Measurements from ENCODE around the gene PHACTR3. TPM values are rescaled to one million over a fixed set of nuclear protein-coding genes. Genes with fewer than 3 reads are reported as not detected.

Gene PHACTR3
- total RNA-seq, 4 donors from 2014 or later, result 1.4 to 7.2 (median 4.3) TPM

GRCh38 chr20:59579404-59580145 is 24.8 kb upstream of the PHACTR3 start:
- TF ChIP-seq POLR2A (IDR thresholded peaks at IDR 0.05), result no peak
- no peak for TF ChIP-seq CTCF (IDR thresholded peaks at IDR 0.05)
- intact Hi-C loops (cut with DNase I; ENCODE audit: low total_unique reads), result no loop called here
- WGBS, 2 donors, result 69 to 71% methylated on average over 12 of the region's 12 CpGs
- no peak overlapping the region for H3K4me3 ChIP-seq (ENCODE audit: low read depth, poor library complexity, severe bottlenecking)
- DNase-seq (ENCODE audit: low spot score in 2 of 2), result no peak

GRCh38 chr20:59580146-59580946 is 24.0 kb upstream of the PHACTR3 start:
- 23 to 24% methylated on average over 8 of the region's 8 CpGs for WGBS, 2 donors
- intact Hi-C loops (cut with DNase I; ENCODE audit: low total_unique reads), result no loop called here
- no peak for TF ChIP-seq CTCF (IDR thresholded peaks at IDR 0.05)
- TF ChIP-seq POLR2A (IDR thresholded peaks at IDR 0.05), result no peak
- no peak overlapping the region for H3K4me3 ChIP-seq (ENCODE audit: low read depth, poor library complexity, severe bottlenecking)
- DNase-seq (ENCODE audit: low spot score in 2 of 2), result peak in 1 of 2 donors; percentile 22

- intact Hi-C loops (cut with DNase I; ENCODE audit: low total_unique reads), result no loop called here
- WGBS, 2 donors, result 51 to 54% methylated on average over 9 of the region's 9 CpGs
- no peak overlapping the region for H3K4me3 ChIP-seq (ENCODE audit: low read depth, poor library complexity, severe bottlenecking)
- no peak for DNase-seq (ENCODE audit: low spot score in 2 of 2)
- no peak for TF ChIP-seq CTCF (IDR thresholded peaks at IDR 0.05)
- no peak for TF ChIP-seq POLR2A (IDR thresholded peaks at IDR 0.05)
Measured at GRCh38 chr20:59580991-59581401, 23.3 kb upstream of the PHACTR3 start.

GRCh38 chr20:59581993-59582679 is 22.2 kb upstream of the PHACTR3 start:
- intact Hi-C loops (cut with DNase I; ENCODE audit: low total_unique reads), result no loop called here
- WGBS, 2 donors, result 52 to 56% methylated on average over 13 of the region's 13 CpGs
- no peak overlapping the region for H3K4me3 ChIP-seq (ENCODE audit: low read depth, poor library complexity, severe bottlenecking)
- DNase-seq (ENCODE audit: low spot score in 2 of 2), result no peak
- no peak for TF ChIP-seq POLR2A (IDR thresholded peaks at IDR 0.05)
- no peak for TF ChIP-seq CTCF (IDR thresholded peaks at IDR 0.05)

GRCh38 chr20:59583428-59584277 is 20.7 kb upstream of the PHACTR3 start:
- no peak for DNase-seq (ENCODE audit: low spot score in 2 of 2)
- 53 to 58% methylated on average over 31 of the region's 31 CpGs for WGBS, 2 donors
- H3K4me3 ChIP-seq (ENCODE audit: low read depth, poor library complexity, severe bottlenecking), result no peak overlapping the region
- intact Hi-C loops (cut with DNase I; ENCODE audit: low total_unique reads), result no loop called here
- TF ChIP-seq CTCF (IDR thresholded peaks at IDR 0.05) (no peak), POLR2A (IDR thresholded peaks at IDR 0.05) (no peak)

All from lower leg skin (tissue), 4 donors.